Tibial nerve (tissue), 4 donors: ENCODE measurements around the gene CARD16.
"Not testable (repeated sequence)": the region's sequence is repeated elsewhere in the genome, so short reads cannot be mapped to it uniquely, and the experiment has no call there.

Experiments used
- EP300 ChIP-seq, 2 donors: sonication (generic); formaldehyde crosslinking; IDR thresholded peaks; one replicate each; pipeline ENCODE4 v1.6.1; 2017; ENCODE audit warnings: antibody characterized with exemption in 2 of 2, mild to moderate bottlenecking in 1 of 2
- TF ChIP-seq, protein P1 (sequence below), 5 experiments: fragments of 200-600 bp in 3 of 5; fragments of 450-650 bp in 2 of 5; sonication (generic) in 3 of 5; IDR thresholded peaks; one replicate each; pipeline ENCODE4 v1.5.1; 2016 to 2019; ENCODE audit warnings: antibody characterized with exemption in 5 of 5, mild to moderate bottlenecking in 3 of 5, moderate library complexity in 2 of 5

- not testable (repeated sequence) for TF ChIP-seq EP300 (IDR thresholded peaks at IDR 0.05)
- TF ChIP-seq, protein P1, sequence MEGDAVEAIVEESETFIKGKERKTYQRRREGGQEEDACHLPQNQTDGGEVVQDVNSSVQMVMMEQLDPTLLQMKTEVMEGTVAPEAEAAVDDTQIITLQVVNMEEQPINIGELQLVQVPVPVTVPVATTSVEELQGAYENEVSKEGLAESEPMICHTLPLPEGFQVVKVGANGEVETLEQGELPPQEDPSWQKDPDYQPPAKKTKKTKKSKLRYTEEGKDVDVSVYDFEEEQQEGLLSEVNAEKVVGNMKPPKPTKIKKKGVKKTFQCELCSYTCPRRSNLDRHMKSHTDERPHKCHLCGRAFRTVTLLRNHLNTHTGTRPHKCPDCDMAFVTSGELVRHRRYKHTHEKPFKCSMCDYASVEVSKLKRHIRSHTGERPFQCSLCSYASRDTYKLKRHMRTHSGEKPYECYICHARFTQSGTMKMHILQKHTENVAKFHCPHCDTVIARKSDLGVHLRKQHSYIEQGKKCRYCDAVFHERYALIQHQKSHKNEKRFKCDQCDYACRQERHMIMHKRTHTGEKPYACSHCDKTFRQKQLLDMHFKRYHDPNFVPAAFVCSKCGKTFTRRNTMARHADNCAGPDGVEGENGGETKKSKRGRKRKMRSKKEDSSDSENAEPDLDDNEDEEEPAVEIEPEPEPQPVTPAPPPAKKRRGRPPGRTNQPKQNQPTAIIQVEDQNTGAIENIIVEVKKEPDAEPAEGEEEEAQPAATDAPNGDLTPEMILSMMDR (IDR thresholded peaks at IDR 0.05) = not testable (repeated sequence)
Measured at GRCh38 chr11:105080171-105080906, 35.2 kb upstream of the CARD16 start.
